ENCODE results near the gene SRRD. TPM values are rescaled to one million over a fixed set of nuclear protein-coding genes. Genes with fewer than 3 reads are reported as not detected.
A peak's percentile ranks its signal among the peaks of the same experiment; 100 is the strongest.

The SRRD gene
- total RNA-seq, 4 donors from 2014 or later = 24.0 to 53.1 (median 27.4) TPM

GRCh38 chr22:26513838-26514237, 30.2 kb downstream of the SRRD start:
- no peak overlapping the region for H3K4me3 ChIP-seq
- H3K4me1 ChIP-seq = peaks cover 24 to 25% of the 10 kb centered on the region in 2 donors
- no peaks in the 10 kb centered on the region for H3K9me3 ChIP-seq
- DNase-seq (no peak), ATAC-seq (no peak)
- intact Hi-C loops (cut with DNase I; ENCODE audit: low total_unique reads) = no loop called here
- H3K27me3 ChIP-seq = no peaks in the 10 kb centered on the region
- in situ Hi-C loops (cut with MboI; ENCODE audit: low sequenced_read_pairs in 4 of 4) = no loop called here
- peak overlapping the region in 3 of 4 donors; percentile 89 to 96 (median 89) for H3K27ac ChIP-seq
- TF ChIP-seq POLR2A (IDR thresholded peaks at IDR 0.05) = no peak
- no peak for TF ChIP-seq CTCF (IDR thresholded peaks at IDR 0.05 in 4 of 5, conservative IDR thresholded peaks at IDR 0.05 in 1 of 5)
- peaks cover 0 to 20% of the 10 kb centered on the region in 2 donors for H3K36me3 ChIP-seq

GRCh38 chr22:26514419-26515161, 30.9 kb downstream of the SRRD start:
- intact Hi-C loops (cut with DNase I; ENCODE audit: low total_unique reads) = no loop called here
- Histone ChIP-seq H3K36me3 (peaks cover 0 to 12% of the 10 kb centered on the region in 2 donors), H3K4me1 (peaks cover 24 to 25% of the 10 kb centered on the region in 2 donors), H3K9me3 (no peaks in the 10 kb centered on the region), H3K27ac (peak overlapping the region in 1 of 4 donors; percentile 89), H3K4me3 (no peak overlapping the region), H3K27me3 (no peaks in the 10 kb centered on the region)
- no peak for DNase-seq
- in situ Hi-C loops (cut with MboI; ENCODE audit: low sequenced_read_pairs in 4 of 4) = no loop called here
- ATAC-seq = no peak
- TF ChIP-seq CTCF (IDR thresholded peaks at IDR 0.05 in 4 of 5, conservative IDR thresholded peaks at IDR 0.05 in 1 of 5) (no peak), POLR2A (IDR thresholded peaks at IDR 0.05) (no peak)

GRCh38 chr22:26515931-26516330, 32.3 kb downstream of the SRRD start:
- Histone ChIP-seq H3K36me3 (no peaks in the 10 kb centered on the region), H3K4me1 (peaks cover 21 to 24% of the 10 kb centered on the region in 2 donors), H3K27ac (peak overlapping the region in 1 of 4 donors; percentile 27), H3K27me3 (no peaks in the 10 kb centered on the region), H3K9me3 (no peaks in the 10 kb centered on the region), H3K4me3 (no peak overlapping the region)
- TF ChIP-seq POLR2A (IDR thresholded peaks at IDR 0.05) (no peak), CTCF (IDR thresholded peaks at IDR 0.05 in 4 of 5, conservative IDR thresholded peaks at IDR 0.05 in 1 of 5) (no peak)
- intact Hi-C loops (cut with DNase I; ENCODE audit: low total_unique reads) = no loop called here
- in situ Hi-C loops (cut with MboI; ENCODE audit: low sequenced_read_pairs in 4 of 4) = no loop called here
- ATAC-seq (no peak), DNase-seq (no peak)

- intact Hi-C loops (cut with DNase I; ENCODE audit: low total_unique reads) (no loop called here), in situ Hi-C loops (cut with MboI; ENCODE audit: low sequenced_read_pairs in 4 of 4) (no loop called here)
- peak overlapping the region; percentile 18 to 54 (median 36) for H3K27ac ChIP-seq
- H3K4me3 ChIP-seq = no peak overlapping the region
- H3K36me3 ChIP-seq = no peaks in the 10 kb centered on the region
- H3K27me3 ChIP-seq = no peaks in the 10 kb centered on the region
- DNase-seq (no peak), ATAC-seq (peak; percentile 25 to 65)
- no peak for TF ChIP-seq CTCF (IDR thresholded peaks at IDR 0.05 in 4 of 5, conservative IDR thresholded peaks at IDR 0.05 in 1 of 5)
- no peak for TF ChIP-seq POLR2A (IDR thresholded peaks at IDR 0.05)
- peaks cover 15 to 21% of the 10 kb centered on the region in 2 donors for H3K4me1 ChIP-seq
- no peaks in the 10 kb centered on the region for H3K9me3 ChIP-seq
These were observed 32.8 kb downstream of the SRRD start for GRCh38 chr22:26516503-26516902.
